ENCODE data around the gene PDE11A.

Gene PDE11A

DNA sequence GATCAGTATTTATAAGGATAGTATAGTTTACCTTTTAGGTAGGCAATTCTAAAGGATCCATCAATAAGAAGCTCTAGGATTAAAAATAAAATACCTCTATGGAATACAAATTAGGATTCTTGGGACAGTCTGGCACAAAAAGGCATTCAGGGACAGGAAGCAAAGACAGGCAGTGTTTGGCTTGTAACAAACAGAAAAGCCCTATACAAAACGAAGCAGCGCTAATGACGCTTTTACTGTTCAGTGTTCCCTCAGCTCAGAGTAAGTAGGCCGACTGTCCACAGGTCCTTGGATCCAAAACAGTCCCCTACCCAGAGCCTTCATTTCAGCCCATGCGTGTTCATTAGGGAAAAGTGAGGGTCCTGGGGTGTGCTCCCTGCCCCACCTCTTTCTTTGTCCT, 443.7 kb downstream of the PDE11A start:
- TF ChIP-seq, protein P1, sequence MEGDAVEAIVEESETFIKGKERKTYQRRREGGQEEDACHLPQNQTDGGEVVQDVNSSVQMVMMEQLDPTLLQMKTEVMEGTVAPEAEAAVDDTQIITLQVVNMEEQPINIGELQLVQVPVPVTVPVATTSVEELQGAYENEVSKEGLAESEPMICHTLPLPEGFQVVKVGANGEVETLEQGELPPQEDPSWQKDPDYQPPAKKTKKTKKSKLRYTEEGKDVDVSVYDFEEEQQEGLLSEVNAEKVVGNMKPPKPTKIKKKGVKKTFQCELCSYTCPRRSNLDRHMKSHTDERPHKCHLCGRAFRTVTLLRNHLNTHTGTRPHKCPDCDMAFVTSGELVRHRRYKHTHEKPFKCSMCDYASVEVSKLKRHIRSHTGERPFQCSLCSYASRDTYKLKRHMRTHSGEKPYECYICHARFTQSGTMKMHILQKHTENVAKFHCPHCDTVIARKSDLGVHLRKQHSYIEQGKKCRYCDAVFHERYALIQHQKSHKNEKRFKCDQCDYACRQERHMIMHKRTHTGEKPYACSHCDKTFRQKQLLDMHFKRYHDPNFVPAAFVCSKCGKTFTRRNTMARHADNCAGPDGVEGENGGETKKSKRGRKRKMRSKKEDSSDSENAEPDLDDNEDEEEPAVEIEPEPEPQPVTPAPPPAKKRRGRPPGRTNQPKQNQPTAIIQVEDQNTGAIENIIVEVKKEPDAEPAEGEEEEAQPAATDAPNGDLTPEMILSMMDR (conservative IDR thresholded peaks at IDR 0.05; ENCODE audit: control insufficient read depth, insufficient read depth, low read depth, low read length): no peak
- no peak overlapping the region for H3K4me3 ChIP-seq (ENCODE audit: control insufficient read depth, low read depth, low read length)
- no peak for DNase-seq (ENCODE audit: low read depth)

DNA sequence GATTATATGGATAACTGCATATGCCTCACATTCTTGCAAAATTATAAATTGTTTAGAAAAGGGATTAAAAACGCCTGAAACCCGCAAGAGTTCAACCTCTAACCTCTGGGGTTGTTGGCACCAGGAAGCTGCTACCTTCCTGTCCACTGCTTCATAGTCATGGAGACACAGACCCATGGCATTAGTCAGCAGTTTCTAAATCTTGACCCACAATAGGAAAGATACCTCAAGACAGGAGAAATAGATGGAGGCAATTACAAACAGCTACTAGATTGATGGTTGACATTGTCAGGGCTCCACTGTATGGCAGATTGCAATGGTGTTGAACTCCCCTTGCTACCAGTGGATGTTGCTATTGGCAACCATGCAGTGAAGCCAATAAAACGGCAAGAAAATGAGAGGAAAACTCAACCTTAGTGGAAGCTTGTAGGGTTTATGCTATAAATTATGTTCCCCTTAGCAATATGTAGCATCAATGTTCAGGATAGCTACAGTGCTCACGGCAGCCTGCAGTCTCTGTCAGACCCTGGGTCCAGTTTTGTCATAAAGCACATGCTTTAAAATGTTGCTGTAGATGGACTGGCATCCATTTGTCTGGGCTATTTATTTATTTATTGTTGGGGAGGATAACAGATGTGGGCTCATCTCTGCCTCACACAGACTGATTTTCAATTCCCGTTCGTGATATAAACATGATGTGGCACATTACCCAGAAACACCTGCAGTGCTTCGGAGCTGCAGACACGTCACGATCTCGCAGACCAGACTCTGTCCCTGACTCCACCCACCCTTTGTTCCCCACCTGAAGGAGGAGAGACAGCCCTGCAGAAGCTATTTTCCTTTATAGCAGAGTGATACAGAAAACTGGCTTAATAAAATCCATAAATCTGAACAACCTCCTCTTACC, 446.6 kb downstream of the PDE11A start:
- DNase-seq (ENCODE audit: low read depth): no peak
- TF ChIP-seq, protein P1 (conservative IDR thresholded peaks at IDR 0.05; ENCODE audit: control insufficient read depth, insufficient read depth, low read depth, low read length): no peak

DNA sequence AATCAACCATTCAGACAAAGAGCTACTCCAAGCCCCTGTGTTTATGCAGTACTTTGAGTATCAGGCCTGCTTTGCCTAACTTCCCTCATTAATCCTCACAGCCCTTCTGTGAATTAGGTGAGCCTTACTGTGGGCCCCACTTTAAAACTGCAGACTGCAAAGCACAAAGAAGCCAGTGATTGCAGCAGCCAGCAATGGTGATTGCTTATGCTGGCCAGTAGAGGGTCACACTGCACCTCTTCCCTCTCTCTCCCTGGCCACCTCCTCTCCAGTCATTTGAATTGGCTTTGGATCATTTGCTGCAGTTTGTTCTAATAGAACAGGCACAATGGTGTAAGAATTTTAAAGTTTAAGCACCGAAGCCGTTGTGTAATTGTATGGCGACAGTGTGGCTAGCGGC, 450.1 kb downstream of the PDE11A start:
- TF ChIP-seq, protein P1 (conservative IDR thresholded peaks at IDR 0.05; ENCODE audit: control insufficient read depth, insufficient read depth, low read depth, low read length): no peak
- H3K4me3 ChIP-seq (ENCODE audit: control insufficient read depth, low read depth, low read length): no peak overlapping the region
- no peak for DNase-seq (ENCODE audit: low read depth)

More for the DNA sequence above, 446.6 kb downstream of the PDE11A start:
- H3K4me3 ChIP-seq (ENCODE audit: control insufficient read depth, low read depth, low read length): no peak overlapping the region

DNA sequence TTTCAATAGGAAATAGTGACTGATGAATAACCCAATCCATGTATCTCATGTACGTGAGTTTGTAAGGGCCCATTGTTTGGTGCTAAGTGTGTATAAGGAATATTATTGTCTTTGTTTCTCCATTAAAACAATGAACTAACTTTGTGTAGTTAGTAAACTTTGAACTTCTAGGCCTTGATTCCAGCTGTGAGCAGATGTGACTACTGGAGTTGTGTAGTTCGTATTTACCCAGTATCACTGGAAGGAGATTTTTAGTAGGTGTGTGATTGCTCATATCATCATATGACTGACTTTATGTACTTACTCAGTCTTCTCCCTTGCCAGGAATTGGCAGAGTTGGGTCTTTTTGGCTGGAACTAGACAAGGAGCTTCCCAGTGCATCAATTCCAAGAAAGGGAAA, 452.6 kb downstream of the PDE11A start:
- no peak for DNase-seq (ENCODE audit: low read depth)
- TF ChIP-seq, protein P1 (conservative IDR thresholded peaks at IDR 0.05; ENCODE audit: control insufficient read depth, insufficient read depth, low read depth, low read length): no peak
- no peak overlapping the region for H3K4me3 ChIP-seq (ENCODE audit: control insufficient read depth, low read depth, low read length)

DNA sequence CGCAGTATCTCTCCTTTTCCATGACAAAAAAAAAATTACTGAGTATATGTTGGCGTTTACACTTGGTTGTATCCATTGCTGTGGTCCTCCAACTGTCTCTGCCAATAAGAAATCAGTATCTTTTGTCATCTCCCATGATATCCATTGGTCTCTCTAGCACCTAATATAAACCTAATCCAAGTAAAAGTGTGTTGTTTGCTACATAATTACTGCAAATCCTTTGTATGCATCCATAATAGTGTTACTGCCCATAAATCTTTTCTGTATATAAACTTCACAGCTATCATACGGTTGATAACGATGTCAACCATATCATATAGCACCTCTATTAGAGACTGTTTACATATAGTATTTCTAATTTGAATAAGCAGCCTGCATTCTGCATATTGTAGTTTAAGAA, 453.1 kb downstream of the PDE11A start:
- H3K4me3 ChIP-seq (ENCODE audit: control insufficient read depth, low read depth, low read length): peak overlapping the region; percentile 96

DNA sequence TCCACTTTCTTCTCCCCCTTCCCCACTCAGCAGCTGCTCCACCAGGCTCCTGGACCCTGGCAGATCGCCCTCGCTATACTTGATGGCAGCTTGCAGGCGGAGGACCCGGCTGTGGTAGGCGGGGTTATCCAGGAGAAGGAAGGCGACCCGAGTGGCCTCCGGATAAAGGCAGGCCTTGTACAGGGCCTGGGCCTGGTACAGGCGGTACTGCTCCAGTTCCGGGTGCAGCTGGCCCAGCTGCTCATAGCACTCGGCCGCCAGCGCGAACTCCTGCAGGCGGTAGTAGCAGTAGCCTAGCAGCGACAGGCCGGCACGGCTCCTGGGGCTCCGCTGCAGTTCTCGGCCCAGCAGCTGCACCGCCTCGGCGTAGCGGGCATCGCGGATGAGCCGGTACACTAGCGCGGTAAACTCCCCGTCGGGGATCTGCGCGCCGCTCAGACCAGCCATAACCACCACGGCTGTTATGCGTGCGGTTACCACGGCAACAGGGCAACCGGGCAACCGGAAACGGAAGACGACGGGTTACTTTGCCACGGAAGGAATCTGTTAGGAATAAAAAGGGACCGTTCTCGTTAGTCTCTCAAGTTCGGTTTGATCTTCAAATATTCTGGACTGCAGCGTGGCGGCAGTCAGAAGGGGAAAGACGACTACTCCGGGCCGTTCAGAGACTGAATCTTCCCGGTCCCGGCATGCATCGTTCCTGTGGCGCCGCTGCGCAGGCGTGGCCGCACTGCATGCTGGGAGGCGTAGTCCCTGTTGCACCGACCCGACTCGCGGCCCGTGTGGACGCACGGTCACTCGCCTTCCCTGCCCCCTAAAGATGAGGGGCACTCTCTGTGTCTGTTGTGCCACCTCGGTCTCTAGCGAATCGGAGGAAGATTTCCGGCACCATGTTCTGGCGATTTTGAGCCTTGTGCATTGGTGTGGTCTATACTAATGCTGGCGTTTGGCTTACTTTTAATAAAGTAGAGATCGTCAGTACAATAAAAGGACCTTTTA, 454.0 kb downstream of the PDE11A start:
- TF ChIP-seq, protein P1 (conservative IDR thresholded peaks at IDR 0.05; ENCODE audit: control insufficient read depth, insufficient read depth, low read depth, low read length): no peak
- DNase-seq (ENCODE audit: low read depth): peak; percentile 81
- peak overlapping the region; percentile 96 for H3K4me3 ChIP-seq (ENCODE audit: control insufficient read depth, low read depth, low read length)

More for the DNA sequence above, 453.1 kb downstream of the PDE11A start:
- no peak for DNase-seq (ENCODE audit: low read depth)
- TF ChIP-seq, protein P1 (conservative IDR thresholded peaks at IDR 0.05; ENCODE audit: control insufficient read depth, insufficient read depth, low read depth, low read length): no peak

Measured in fibroblast of mammary gland (primary cell).